GM12872 (cell line): ENCODE data around the gene GCNT1.

Experiments used
- CTCF ChIP-seq: IDR thresholded peaks from 3 replicates; pipeline ENCODE4 v1.5.1; 2011; ENCODE audit warnings: low read depth, mild to moderate bottlenecking, low read length, moderate library complexity; ENCODE audit not compliant: insufficient read depth

GCNT1 gene

DNA sequence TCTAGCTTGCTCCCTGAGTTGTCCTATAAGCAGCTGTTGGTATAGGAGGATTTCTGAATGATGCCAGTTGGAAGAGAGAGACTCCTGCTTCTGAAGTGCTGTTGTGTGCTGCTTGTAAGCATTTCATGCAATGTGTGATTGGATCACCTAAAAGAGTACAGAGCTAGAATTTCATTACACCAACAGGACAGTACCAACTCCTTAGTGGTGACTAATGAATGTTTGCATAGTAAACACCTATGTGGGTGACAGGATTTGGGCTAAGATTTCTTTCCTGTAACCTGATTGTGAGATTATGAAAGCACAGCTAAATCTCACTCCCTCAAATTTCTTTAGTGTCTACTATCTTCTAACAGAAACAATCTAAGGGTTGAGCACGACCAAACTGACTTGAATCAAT lies 67.0 kb downstream of the GCNT1 start:
- no peak for TF ChIP-seq CTCF

DNA sequence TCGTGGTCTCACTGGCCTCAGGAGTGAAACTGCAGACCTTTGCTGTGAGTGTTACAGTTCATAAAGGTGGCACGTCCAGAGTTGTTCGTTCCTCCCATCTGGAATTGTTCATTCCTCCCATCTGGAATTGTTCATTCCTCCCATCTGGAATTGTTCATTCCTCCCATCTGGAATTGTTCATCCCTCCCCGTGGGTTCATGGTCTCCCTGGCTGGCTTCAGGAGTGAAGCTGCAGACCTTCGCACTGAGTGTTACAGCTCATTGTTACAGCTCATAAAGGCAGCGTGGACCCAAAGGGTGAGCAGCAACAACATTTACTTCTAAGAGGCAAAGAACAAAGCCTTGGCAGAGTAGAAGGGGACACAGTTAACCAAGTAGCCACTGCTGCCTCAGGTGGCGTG lies 69.1 kb downstream of the GCNT1 start:
- TF ChIP-seq CTCF = no peak

DNA sequence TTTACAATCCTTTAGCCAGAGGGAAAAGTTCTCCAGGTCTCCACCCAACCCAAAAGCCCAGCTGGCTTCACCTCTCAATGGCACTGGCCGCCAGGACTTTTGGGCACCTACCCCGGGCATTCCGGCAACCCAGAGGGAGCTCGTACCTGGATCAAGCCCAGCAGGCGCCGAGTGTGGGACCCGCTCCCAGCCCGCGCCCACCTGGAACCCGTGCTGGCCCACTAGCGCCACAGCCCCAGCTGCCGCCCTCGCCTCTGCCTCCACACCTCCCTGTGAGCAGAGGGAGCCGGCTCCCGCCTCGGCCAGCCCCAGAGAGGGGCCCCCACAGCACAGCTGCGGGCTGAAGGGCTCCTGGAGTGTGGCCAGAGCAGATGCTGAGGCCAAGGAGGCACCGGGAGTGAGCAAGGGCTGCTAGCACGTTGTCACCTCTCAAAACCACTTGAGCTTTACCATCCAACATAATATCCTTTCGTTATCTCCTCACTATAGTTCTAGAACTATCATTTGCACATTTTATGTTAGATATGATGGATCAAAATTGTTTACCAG lies 69.7 kb downstream of the GCNT1 start:
- TF ChIP-seq CTCF = no peak

- TF ChIP-seq CTCF = no peak
Measured at GRCh38 chr9:76529653-76530052, 70.7 kb downstream of the GCNT1 start.

DNA sequence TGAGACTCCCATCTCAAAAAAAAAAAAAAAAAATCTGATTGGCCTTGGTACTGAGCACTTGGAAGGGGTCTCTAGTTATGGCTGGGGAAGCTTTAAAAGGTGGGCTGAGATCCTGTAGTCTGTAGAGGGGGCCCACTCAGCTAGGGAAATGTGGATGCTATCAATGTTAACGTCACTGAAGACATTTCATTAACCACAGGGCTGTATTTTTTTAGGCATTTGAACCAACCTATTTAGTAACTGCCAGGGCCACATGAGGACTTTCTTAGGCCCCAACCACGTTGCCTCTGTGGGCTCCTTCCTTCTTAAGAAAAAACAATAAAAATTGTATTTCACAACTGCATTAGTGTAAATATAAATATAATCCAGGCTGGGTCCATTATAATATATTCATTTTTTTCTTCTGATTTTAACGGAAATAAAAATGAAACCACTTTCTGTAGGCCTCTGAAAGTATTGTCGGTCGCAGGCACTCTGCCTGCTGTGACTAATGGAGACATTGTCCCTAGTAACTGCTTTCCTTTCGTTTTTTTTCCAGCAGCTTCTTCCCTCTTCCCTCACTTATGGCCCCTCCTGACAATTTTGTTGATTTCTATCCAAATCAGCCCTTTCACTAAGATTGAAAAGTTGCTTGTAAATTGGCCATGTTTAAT lies 71.6 kb downstream of the GCNT1 start:
- TF ChIP-seq CTCF = no peak

GRCh38 chr9:76531231-76531780 lies 72.3 kb downstream of the GCNT1 start:
- no peak for TF ChIP-seq CTCF

- no peak for TF ChIP-seq CTCF
Measured at GRCh38 chr9:76534026-76534425, 75.0 kb downstream of the GCNT1 start.
